Measurements from ENCODE around the gene ITSN1.
"Not testable (repeated sequence)": the region's sequence is repeated elsewhere in the genome, so short reads cannot be mapped to it uniquely, and the experiment has no call there.

ITSN1 gene

GRCh38 chr21:33781121-33781520 is 138.8 kb downstream of the ITSN1 start:
- TF ChIP-seq ZFX (IDR thresholded peaks at IDR 0.05; ENCODE audit: borderline replicate concordance), result no peak
- no peak for TF ChIP-seq CTCF (IDR thresholded peaks at IDR 0.05)
- H3K27ac ChIP-seq, result no peak overlapping the region

GRCh38 chr21:33783187-33783979 is 141.1 kb downstream of the ITSN1 start:
- H3K27ac ChIP-seq, result no peak overlapping the region
- TF ChIP-seq ZFX (IDR thresholded peaks at IDR 0.05; ENCODE audit: borderline replicate concordance), result no peak
- TF ChIP-seq CTCF (IDR thresholded peaks at IDR 0.05), result no peak

GRCh38 chr21:33787431-33787830 is 145.1 kb downstream of the ITSN1 start:
- TF ChIP-seq ZFX (IDR thresholded peaks at IDR 0.05; ENCODE audit: borderline replicate concordance) (no peak), CTCF (IDR thresholded peaks at IDR 0.05) (no peak)
- no peak overlapping the region for H3K27ac ChIP-seq

GRCh38 chr21:33788438-33788837 is 146.1 kb downstream of the ITSN1 start:
- H3K27ac ChIP-seq, result not testable (repeated sequence)

DNA sequence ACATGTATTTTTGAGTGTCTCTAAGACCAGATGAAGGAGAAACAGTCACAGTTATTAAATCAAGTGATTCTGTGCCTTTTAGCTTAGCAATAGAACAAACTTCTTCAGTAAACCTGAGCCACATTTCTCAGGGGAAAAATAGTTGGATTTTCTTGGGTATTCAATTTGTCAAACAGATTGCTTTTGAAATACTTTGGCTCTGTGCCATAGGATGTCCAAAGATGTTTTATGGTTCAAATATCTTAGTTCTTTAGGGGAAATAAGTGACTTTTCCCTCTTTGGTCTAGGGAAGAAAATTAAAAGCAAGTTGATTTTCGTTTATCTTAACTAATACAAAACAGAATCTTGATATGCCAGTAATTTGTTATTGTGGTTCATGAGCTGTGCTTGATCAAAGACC is 147.4 kb downstream of the ITSN1 start:
- TF ChIP-seq ZFX (IDR thresholded peaks at IDR 0.05; ENCODE audit: borderline replicate concordance) (no peak), CTCF (IDR thresholded peaks at IDR 0.05) (no peak)
- no peak overlapping the region for H3K27ac ChIP-seq

- peak overlapping the region; percentile 53 for H3K27ac ChIP-seq
- no peak for TF ChIP-seq ZFX (IDR thresholded peaks at IDR 0.05; ENCODE audit: borderline replicate concordance)
- TF ChIP-seq CTCF (IDR thresholded peaks at IDR 0.05), result no peak
These were observed 148.8 kb downstream of the ITSN1 start for GRCh38 chr21:33791073-33791472.

- no peak overlapping the region for H3K27ac ChIP-seq
- TF ChIP-seq CTCF (IDR thresholded peaks at IDR 0.05) (no peak), ZFX (IDR thresholded peaks at IDR 0.05; ENCODE audit: borderline replicate concordance) (no peak)
These were observed 152.3 kb downstream of the ITSN1 start for GRCh38 chr21:33794596-33794995.

- H3K27ac ChIP-seq, result no peak overlapping the region
- TF ChIP-seq ZFX (IDR thresholded peaks at IDR 0.05; ENCODE audit: borderline replicate concordance) (no peak), CTCF (IDR thresholded peaks at IDR 0.05) (no peak)
These were observed 155.3 kb downstream of the ITSN1 start for GRCh38 chr21:33797565-33797964.
